Activated CD4-positive, alpha-beta T cell treated with anti-CD3 and anti-CD28 coated beads, Interleukin-2, amount 10 ng/mL, durations not matched to agents 7 days and 5 days (primary cell): Measurements from ENCODE around the gene ARF5. TPM values are rescaled to one million over a fixed set of nuclear protein-coding genes. Genes with fewer than 3 reads are reported as not detected.

ENCODE experiments used
- CTCF ChIA-PET: fragments of 350-600 bp; sonication (Branson Sonifier 250); formaldehyde crosslinking; loops from one replicate; lab custom pipeline; 2021; ENCODE audit warnings: antibody characterized with exemption; lab: Charles Lee
- POLR2A ChIA-PET: fragments of 350-600 bp; sonication (Branson Sonifier 250); formaldehyde crosslinking; loops from one replicate; lab custom pipeline; 2021; ENCODE audit warnings: antibody characterized with exemption; lab: Charles Lee
- DNase-seq: peaks from one replicate; pipeline ENCODE4 v3.0.0-alpha.2; 2020
- H3K27ac Mint-ChIP-seq: one replicate; pipeline ENCODE4 v1.8.0; 2021; ENCODE audit warnings: mild to moderate bottlenecking, moderate library complexity, mixed read lengths
- H3K27me3 Mint-ChIP-seq: one replicate; pipeline ENCODE4 v1.8.0; 2021; ENCODE audit warnings: mixed read lengths
- H3K36me3 Mint-ChIP-seq: one replicate; pipeline ENCODE4 v1.8.0; 2021; ENCODE audit warnings: low read depth, mixed read lengths
- H3K4me1 Mint-ChIP-seq: one replicate; pipeline ENCODE4 v1.8.0; 2021; ENCODE audit warnings: mixed read lengths
- H3K4me3 Mint-ChIP-seq: one replicate; pipeline ENCODE4 v1.8.0; 2021; ENCODE audit warnings: mild to moderate bottlenecking, moderate library complexity, mixed read lengths
- H3K9me3 Mint-ChIP-seq: one replicate; pipeline ENCODE4 v1.8.0; 2021; ENCODE audit warnings: mixed read lengths
- total RNA-seq, 2 experiments: library from RNA; stranded (reverse); gene quantifications; one replicate each; pipeline ENCODE4 v1.2.3, GENCODE V29; 2021

The ARF5 gene
- total RNA-seq, 2 experiments from 2014 or later = 135 to 136 TPM

DNA sequence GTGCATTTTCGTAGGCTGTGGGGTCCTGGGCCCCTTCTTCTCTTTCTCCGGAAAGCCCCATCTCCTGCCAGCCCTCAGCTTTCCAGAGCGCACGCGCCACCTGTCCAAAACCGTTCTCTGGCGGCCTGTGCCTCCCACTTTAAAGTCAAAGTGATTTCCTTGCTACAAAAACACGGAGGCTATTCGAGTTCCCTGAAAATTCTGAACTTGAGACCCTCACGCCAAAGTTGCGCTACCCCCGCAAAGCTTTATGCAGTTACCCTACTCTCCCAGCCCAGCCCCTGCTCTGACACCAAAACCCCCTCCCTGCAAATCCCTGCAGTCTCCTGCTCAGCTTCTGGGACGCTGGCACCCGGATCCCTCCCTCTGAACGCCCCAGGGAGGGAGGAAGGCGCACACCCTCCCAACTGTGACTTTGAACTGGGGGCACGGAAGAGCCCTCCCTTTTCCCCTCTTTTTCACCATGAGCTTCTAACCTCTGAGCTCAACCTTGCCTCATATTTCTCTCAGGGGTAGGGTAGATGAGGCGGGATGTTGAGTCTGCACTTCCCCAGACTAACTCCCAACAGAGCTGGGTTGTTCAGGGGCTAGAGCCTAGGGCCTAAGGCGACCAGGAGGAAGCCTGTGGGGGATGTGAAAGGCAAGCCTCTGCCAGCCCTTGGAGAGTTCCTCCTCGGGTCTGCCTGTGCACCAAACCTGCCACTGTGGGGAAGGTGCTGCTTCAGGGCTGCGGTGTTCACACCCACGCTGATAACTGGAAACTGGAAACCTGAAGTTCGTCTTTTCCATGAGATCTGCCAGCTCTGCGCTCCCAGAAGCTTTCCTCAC is 32.4 kb downstream of the ARF5 start:
- H3K9me3 Mint-ChIP-seq = no peaks in the 10 kb centered on the region

DNA sequence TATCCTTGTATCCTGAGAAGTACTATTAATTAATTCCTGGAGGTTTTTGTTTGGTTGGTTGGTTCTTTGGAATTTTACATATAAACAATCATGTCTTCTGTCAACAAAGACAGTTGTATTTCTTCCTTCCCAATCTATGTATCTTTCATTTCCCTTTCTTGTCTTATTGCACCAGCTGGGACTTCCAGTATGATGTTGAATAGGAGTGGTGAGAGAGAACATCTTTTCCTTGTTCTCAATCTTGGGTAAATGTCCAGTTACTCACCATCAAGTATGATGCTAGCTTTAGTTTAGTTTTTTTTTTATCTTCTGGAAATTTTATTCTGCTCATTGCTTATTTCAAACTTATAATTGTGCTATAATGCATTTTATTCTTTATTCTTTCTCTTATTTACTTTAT is 37.1 kb downstream of the ARF5 start:
- Mint-ChIP-seq H3K27me3 (peaks cover 45% of the 10 kb centered on the region), H3K27ac (no peak overlapping the region), H3K36me3 (no peaks in the 10 kb centered on the region), H3K4me3 (no peak overlapping the region), H3K9me3 (no peaks in the 10 kb centered on the region), H3K4me1 (peaks cover 3% of the 10 kb centered on the region)
- no peak for DNase-seq
- ChIA-PET POLR2A (interaction anchor here (0.7 kb wide), 1 partner anchor 332 kb away, joined by 4 read pairs; no protein-coding TSS in a partner anchor), CTCF (no interaction called here)

More for the DNA sequence above, 32.4 kb downstream of the ARF5 start:
- ChIA-PET POLR2A (no interaction called here), CTCF (interaction anchor here (1.1 kb wide), 1 partner anchor 13 kb away, joined by 5 read pairs; no protein-coding TSS in a partner anchor)
- no peak overlapping the region for H3K4me3 Mint-ChIP-seq
- peaks cover 4% of the 10 kb centered on the region for H3K4me1 Mint-ChIP-seq
- no peaks in the 10 kb centered on the region for H3K36me3 Mint-ChIP-seq
- no peak for DNase-seq
- H3K27me3 Mint-ChIP-seq = peaks cover 70% of the 10 kb centered on the region
- H3K27ac Mint-ChIP-seq = no peak overlapping the region

DNA sequence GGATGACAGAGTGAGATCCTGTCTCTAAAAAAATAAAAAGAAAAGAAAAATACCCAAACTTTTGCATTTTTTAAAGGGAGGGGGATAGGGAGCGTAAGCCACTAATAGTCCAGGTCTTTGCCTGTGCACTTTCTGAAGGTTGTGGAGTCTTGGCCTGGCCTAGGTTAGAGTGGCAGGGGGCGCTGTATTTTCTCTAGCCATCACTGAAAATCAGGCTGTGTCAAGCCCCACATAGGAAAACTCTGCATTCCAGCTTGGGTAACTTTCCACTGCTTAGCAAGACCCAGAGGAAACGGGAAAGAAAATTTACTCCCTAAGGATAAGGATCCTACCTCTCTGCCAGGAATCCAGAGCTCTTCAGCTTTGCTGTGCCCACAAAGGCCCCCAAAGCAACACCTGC is 40.2 kb downstream of the ARF5 start:
- ChIA-PET CTCF (no interaction called here), POLR2A (no interaction called here)
- Mint-ChIP-seq H3K36me3 (no peaks in the 10 kb centered on the region), H3K27me3 (peaks cover 24% of the 10 kb centered on the region), H3K4me3 (no peak overlapping the region), H3K9me3 (no peaks in the 10 kb centered on the region), H3K27ac (no peak overlapping the region), H3K4me1 (no peaks in the 10 kb centered on the region)
- DNase-seq = no peak

DNA sequence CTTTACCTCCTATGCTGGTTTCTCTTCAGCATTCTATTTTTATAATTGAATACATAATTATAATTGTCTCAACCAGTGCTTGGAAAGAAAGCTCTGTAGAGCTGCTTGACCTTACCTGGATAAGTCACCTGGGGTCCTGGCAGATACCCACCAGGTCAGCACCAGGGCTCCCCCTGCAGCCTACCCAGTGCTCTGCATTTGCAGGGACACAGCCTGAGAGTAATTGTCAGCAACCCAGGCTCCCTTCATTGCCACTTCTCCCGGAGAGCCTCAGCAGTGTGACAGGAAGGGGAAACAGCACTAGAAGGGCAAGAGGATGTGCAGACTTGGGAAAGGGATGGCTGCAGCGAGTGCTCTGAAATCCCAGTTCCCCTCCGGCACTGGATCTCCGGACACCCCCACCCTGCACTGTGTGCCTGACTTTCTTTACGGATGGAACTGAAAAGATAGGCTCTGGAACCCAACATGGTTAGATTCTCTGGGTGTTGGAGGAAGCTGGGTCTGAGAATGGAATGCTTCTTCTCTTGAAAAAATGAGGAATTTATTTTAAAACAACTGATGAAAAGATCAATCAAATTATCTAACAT is 41.1 kb downstream of the ARF5 start:
- POLR2A ChIA-PET = no interaction called here
- no peak overlapping the region for H3K4me3 Mint-ChIP-seq
- peak; percentile 21 for DNase-seq
- H3K27ac Mint-ChIP-seq = no peak overlapping the region
- H3K9me3 Mint-ChIP-seq = no peaks in the 10 kb centered on the region
- no peaks in the 10 kb centered on the region for H3K4me1 Mint-ChIP-seq
- H3K36me3 Mint-ChIP-seq = no peaks in the 10 kb centered on the region
- CTCF ChIA-PET = interaction anchor here (1.4 kb wide), 1 partner anchor 10 kb away, joined by 3 read pairs; no protein-coding TSS in a partner anchor
- peaks cover 22% of the 10 kb centered on the region for H3K27me3 Mint-ChIP-seq

DNA sequence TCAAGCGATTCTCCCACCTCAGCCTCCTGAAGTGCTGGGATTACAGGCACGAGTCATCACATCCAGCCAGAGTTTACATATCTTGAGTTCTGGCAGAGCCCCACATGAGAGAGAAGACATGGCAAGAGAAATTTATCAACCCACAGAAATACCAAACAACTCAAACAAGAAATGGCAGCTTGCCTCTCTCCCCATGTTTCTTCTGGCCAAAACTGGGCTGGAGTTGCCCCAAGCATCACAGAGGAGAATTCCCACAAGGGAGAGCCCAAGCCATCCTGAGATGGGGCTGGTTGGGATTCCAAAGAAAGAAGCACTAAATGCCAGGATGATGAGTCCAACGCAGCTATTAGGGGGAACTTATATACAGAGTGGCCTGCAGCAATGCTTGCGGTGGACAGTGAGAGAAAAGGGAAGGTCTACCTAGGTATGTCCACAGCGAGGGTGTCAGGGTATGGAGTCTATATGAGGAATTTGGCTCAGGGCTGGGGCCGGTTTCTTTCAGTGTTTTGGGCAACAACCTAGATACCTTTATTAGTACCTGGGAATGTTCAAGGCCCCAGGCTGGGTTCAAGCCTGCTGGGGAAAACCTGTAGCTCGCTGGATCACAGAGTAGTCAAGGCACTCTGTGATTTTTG is 44.2 kb downstream of the ARF5 start:
- ChIA-PET CTCF (interaction anchor here (1.2 kb wide), 1 partner anchor 15 kb away, joined by 3 read pairs; no protein-coding TSS in a partner anchor), POLR2A (interaction anchor here (0.9 kb wide), 1 partner anchor 16 kb away, joined by 3 read pairs; no protein-coding TSS in a partner anchor)
- no peaks in the 10 kb centered on the region for H3K9me3 Mint-ChIP-seq

DNA sequence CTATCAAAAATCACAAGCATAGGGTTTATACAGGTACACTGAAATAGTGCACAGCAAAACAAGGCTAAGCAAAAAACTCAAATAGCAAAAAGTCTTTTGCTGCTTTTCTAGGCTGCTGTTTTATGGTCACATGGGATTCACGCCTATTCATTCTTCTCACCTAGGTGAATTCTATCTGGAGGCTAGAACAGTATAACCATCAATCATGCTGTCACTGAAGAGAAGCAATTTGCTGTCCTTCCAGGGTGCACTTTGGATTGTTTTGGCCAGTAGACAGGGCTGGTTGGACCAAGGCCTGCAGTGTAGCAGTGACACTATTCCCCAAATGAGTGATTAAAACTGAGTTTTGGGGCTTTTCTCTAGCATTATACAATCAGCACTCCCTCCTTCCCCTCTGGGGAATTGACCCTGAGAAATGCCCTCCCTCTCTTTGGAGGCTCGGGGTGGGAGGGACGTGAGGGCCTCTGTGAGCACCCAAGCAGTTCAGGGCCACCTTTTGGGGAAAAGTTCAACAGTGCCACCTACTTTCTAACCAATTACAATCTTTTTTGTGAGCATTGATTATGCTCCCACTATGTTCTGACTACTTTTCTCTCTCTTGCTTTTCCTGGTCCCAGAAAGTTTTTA is 47.6 kb downstream of the ARF5 start:
- Mint-ChIP-seq H3K4me3 (no peak overlapping the region), H3K9me3 (no peaks in the 10 kb centered on the region), H3K4me1 (no peaks in the 10 kb centered on the region), H3K27ac (no peak overlapping the region), H3K27me3 (peaks cover 26% of the 10 kb centered on the region), H3K36me3 (no peaks in the 10 kb centered on the region)
- no peak for DNase-seq
- POLR2A ChIA-PET = no interaction called here
- CTCF ChIA-PET = interaction anchor here (1.5 kb wide), 1 partner anchor 11 kb away, joined by 6 read pairs; no protein-coding TSS in a partner anchor

More for the DNA sequence above, 44.2 kb downstream of the ARF5 start:
- no peaks in the 10 kb centered on the region for H3K4me1 Mint-ChIP-seq
- no peaks in the 10 kb centered on the region for H3K36me3 Mint-ChIP-seq
- peaks cover 17% of the 10 kb centered on the region for H3K27me3 Mint-ChIP-seq
- DNase-seq = no peak
- H3K4me3 Mint-ChIP-seq = no peak overlapping the region
- H3K27ac Mint-ChIP-seq = no peak overlapping the region

DNA sequence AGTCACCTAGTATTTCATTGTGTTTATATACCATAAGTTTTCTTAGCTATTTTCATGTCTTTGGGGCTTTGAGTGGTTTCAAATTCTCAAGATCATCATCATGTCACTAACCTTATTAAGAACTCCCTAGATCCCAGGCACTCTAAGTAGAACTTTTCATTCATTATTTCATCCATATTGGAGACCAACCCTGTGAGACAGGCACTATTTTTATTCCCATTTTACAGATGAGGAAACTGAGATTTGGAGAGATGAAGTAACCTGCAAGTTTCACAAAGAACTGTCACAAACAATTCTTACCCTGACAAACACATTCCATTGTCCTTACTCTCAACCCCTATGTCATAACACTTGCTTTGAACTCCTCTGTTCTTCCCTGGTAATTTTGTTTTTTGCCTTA is 50.0 kb downstream of the ARF5 start:
- Mint-ChIP-seq H3K36me3 (no peaks in the 10 kb centered on the region), H3K4me1 (no peaks in the 10 kb centered on the region), H3K27me3 (peaks cover 23% of the 10 kb centered on the region), H3K9me3 (no peaks in the 10 kb centered on the region), H3K27ac (no peak overlapping the region), H3K4me3 (no peak overlapping the region)
- ChIA-PET CTCF (no interaction called here), POLR2A (no interaction called here)
- DNase-seq = no peak

Other genes starting within 250 kb of the ARF5 start
- gene ZNF800, start 195.7 kb upstream of the ARF5 start, total RNA-seq = 10 to 100 TPM; 43.6 to 50.7 TPM
- 10 to 100 TPM; 17.5 to 18.9 TPM for gene GCC1, start 2.8 kb upstream of the ARF5 start, total RNA-seq
- gene FSCN3, start 5.3 kb downstream of the ARF5 start, total RNA-seq = 1 to 10 TPM; 1.0 to 1.1 TPM
- not detected for gene PAX4, start 29.7 kb downstream of the ARF5 start, total RNA-seq
- 100 to 1,000 TPM; 141 to 163 TPM for gene SND1, start 63.8 kb downstream of the ARF5 start, total RNA-seq